A673 (cell line): ENCODE results near the gene CCDC85A.

Experiments
- CTCF ChIP-seq: fragments of 300-800, 200-600 bp; sonication (generic); conservative IDR thresholded peaks from 2 replicates; pipeline ENCODE4 v1.5.1; 2017; ENCODE audit warnings: low read depth, mild to moderate bottlenecking, antibody characterized with exemption, low read length, moderate library complexity, mixed read lengths
- EZH2 ChIP-seq: fragments of 200-600 bp; sonication (generic); IDR thresholded peaks from 2 replicates; pipeline ENCODE4 v1.6.1; 2017; ENCODE audit warnings: borderline replicate concordance, low read depth, mild to moderate bottlenecking, mixed read lengths, antibody characterized with exemption, low read length; ENCODE audit not compliant: poor library complexity, severe bottlenecking

- no peak for TF ChIP-seq CTCF
- TF ChIP-seq EZH2, result no peak
Observed at GRCh38 chr2:56209701-56210100, 25.9 kb downstream of the CCDC85A start.
